Measurements from ENCODE around the gene SLC6A18.

- TF ChIP-seq CTCF (IDR thresholded peaks at IDR 0.05), result no peak
- TF ChIP-seq POLR2A (IDR thresholded peaks at IDR 0.05), result no peak
These were observed 47.0 kb downstream of the SLC6A18 start for GRCh38 chr5:1272201-1272600.
